Gastroesophageal sphincter (tissue), 3 donors: ENCODE results near the gene PGBD5.

Source experiments
- EP300 ChIP-seq: sonication (generic); formaldehyde crosslinking; IDR thresholded peaks from one replicate; pipeline ENCODE4 v1.6.1; 2017; ENCODE audit warnings: antibody characterized with exemption, mild to moderate bottlenecking
- POLR2AphosphoS5 ChIP-seq: sonication (generic); formaldehyde crosslinking; IDR thresholded peaks from one replicate; pipeline ENCODE4 v1.6.1; 2017; ENCODE audit warnings: antibody characterized with exemption
- TF ChIP-seq, protein P1 (sequence below), 4 experiments: fragments of 200-600 bp in 2 of 4; fragments of 450-650 bp in 2 of 4; sonication (generic) in 1 of 4; IDR thresholded peaks; one replicate each; pipeline ENCODE4 v1.5.1; 2017 to 2019; ENCODE audit warnings: antibody characterized with exemption in 4 of 4, mild to moderate bottlenecking in 2 of 4, moderate library complexity in 2 of 4

- TF ChIP-seq POLR2AphosphoS5 (no peak), EP300 (no peak)
- TF ChIP-seq, protein P1, sequence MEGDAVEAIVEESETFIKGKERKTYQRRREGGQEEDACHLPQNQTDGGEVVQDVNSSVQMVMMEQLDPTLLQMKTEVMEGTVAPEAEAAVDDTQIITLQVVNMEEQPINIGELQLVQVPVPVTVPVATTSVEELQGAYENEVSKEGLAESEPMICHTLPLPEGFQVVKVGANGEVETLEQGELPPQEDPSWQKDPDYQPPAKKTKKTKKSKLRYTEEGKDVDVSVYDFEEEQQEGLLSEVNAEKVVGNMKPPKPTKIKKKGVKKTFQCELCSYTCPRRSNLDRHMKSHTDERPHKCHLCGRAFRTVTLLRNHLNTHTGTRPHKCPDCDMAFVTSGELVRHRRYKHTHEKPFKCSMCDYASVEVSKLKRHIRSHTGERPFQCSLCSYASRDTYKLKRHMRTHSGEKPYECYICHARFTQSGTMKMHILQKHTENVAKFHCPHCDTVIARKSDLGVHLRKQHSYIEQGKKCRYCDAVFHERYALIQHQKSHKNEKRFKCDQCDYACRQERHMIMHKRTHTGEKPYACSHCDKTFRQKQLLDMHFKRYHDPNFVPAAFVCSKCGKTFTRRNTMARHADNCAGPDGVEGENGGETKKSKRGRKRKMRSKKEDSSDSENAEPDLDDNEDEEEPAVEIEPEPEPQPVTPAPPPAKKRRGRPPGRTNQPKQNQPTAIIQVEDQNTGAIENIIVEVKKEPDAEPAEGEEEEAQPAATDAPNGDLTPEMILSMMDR (IDR thresholded peaks at IDR 0.05) = no peak
Measured at GRCh38 chr1:230326971-230327891, 98.9 kb downstream of the PGBD5 start.
